GM12875 (cell line): ENCODE measurements around the gene PGA5.

Experiments
- H3K4me3 ChIP-seq: one replicate; pipeline ENCODE4 v1.5.1; 2011; ENCODE audit warnings: low read depth, low read length, control low read depth
- CTCF ChIP-seq: IDR thresholded peaks from 2 replicates; pipeline ENCODE4 v1.5.1; 2011; ENCODE audit warnings: low read depth, mild to moderate bottlenecking, control low read depth, inconsistent platforms, low read length, moderate library complexity, borderline replicate concordance; ENCODE audit not compliant: insufficient read depth

The PGA5 gene

GRCh38 chr11:61297746-61298145 is 56.8 kb downstream of the PGA5 start:
- no peak for TF ChIP-seq CTCF
- H3K4me3 ChIP-seq = no peak overlapping the region

GRCh38 chr11:61298663-61299244 is 57.8 kb downstream of the PGA5 start:
- H3K4me3 ChIP-seq = no peak overlapping the region
- no peak for TF ChIP-seq CTCF
